ENCODE measurements around the gene NUP214.

DNA sequence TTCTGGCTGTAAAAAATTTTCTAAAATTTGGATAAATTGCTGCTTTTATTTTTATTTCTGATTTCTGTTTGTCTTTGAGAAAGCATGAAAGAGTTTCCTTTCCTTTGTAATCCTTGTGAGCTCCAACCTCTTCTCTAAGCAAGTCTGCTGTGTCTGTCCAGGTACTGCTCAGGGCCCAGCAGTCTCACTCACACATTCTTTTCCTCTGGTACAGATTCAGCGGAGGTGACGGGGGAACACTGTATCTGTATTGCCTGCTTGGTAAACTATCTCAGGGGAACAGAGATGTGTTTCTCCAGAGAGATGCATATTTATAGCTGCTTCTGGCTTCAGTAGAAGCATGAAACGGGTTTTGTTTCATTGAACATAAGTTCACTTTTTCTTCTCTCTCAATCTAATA, 60.5 kb downstream of the NUP214 start:
- TF ChIP-seq YY1 (IDR thresholded peaks at IDR 0.05; ENCODE audit: insufficient read depth, insufficient read length) (no peak), ZNF274 (IDR thresholded peaks at IDR 0.05; ENCODE audit: low read depth, low read length) (no peak), SUZ12 (IDR thresholded peaks at IDR 0.05; ENCODE audit: extremely low read depth, insufficient read depth, insufficient read length) (no peak)
